ENCODE measurements around the gene VAMP8. TPM values are rescaled to one million over a fixed set of nuclear protein-coding genes. Genes with fewer than 3 reads are reported as not detected.
A peak's percentile ranks its signal among the peaks of the same experiment; 100 is the strongest.
"Not testable (repeated sequence)": the region's sequence is repeated elsewhere in the genome, so short reads cannot be mapped to it uniquely, and the experiment has no call there.

The VAMP8 gene
- total RNA-seq, 1 donor from 2014 or later = 47.0 TPM

DNA sequence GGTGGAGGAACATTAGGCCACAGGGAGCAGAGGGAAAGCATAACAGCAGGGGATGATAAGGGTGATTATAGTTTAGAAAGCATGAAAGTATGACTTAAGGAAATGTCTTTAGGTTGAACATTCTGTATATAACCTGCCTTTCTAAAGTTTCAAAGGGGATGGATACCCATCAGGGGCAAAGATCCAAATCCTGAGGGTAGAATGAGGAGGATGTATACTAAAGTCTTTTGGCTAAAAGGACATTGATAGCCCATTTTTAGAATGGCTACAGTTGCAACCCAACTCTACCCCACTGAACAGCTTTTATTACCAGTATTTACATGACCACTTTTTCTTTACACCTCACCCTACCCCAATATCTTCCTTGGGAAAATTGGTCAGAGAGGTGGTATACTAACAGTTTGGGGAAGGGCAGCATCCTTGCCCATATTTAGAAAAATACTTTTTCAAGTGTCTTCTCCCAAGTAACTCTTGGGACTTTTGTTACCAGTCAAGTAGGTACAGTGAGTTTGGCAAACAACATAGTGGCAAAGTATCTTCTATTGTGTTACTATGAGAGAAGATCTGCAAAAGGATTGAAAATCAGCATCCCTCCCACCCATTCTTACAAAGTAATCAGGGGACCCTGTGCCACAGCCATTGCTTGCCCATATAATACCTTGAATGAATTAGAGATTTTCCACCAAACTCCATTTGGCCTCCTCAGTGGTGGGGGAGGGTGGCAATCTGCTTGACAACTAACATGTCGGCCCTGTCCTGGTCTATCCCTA lies 30.1 kb upstream of the VAMP8 start:
- DNase-seq (ENCODE audit: low read depth) = peak; percentile 56

DNA sequence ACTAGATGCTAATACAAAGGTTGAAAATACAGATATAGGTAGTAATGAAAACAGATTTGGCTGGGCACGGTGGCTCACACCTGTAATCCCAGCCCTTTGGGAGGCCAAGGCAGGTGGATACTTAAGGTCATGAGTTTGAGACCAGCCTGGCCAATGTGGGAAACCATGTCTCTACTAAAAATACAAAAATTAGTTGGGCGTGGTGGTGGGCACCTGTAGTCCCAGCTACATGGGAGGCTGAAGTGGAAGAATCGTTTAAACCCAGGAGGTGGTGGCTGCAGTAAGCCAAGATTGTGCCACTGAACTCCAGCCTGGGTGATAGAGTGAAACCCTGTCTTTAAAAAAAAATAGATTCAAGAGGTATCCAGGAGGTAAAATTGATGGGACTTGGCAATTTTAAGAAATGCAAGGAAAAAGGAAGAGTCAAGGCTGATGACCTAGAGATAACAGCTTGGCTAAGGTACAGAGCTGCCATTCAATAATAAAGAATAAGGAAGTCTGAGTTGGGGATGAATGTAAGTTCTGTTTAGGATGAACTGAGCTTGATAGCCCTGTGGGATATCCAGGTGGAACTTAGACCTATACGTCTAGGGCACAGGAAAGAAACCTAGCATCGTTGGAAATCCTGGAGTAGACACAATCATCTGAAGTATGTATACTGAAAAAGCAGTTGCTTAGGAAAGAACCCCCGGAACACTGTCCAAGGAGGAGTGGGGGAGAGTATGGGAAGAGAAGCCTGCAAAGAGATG lies 29.4 kb upstream of the VAMP8 start:
- peak; percentile 23 for DNase-seq (ENCODE audit: low read depth)

DNA sequence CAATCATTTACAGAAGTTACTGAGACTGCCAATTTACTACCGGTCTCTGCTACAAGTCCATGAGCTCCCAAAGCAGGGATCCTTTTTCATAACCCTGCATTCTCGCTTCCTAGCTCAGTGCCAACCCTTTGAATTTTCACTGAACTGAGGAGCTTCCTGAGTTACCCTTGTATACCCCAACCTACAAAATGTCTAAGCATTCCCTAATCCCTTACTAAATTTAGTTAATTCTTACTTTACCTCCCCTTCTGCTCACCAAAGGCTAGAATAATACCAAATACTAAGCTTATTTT lies 28.8 kb upstream of the VAMP8 start:
- peak; percentile 31 for DNase-seq (ENCODE audit: low read depth)

DNA sequence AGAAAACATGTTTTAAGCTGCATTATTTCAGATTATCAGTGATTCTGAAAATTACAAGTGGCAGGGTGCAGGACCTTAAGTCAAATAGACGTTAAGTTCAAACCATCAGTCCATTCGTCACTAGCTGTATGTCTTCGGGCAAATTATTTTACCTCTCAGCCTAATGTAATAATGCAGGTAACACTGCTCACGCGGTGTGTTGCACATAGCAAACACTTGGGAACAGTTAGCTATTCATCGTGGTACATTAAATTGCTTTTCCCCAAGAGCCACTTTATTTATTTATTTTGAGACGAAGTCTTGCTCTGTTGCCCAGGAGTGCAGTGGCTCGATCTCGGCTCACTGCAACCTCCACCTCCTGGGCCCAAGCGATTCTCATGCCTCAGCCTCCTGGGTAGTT lies 28.3 kb upstream of the VAMP8 start:
- DNase-seq (ENCODE audit: low read depth) = no peak

DNA sequence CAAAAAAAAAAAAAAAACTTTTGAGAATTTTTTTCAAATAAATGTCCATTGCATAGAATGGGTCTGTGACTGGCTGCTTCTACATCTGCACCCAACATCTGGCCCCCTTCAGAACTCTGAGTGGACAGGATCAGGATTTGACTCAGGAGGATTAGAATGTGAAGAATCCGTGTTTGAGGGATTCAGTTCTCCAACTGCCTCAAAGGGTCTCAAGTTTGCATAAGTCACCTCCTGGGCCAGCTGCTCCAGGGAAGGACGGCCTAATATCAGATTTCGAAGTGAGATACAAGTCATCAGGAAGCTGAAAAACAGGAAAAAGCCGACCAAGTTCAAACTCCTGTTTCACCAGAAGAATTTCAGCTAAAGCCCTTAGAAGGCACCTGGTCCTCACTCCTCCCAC lies 27.6 kb upstream of the VAMP8 start:
- no peak for DNase-seq (ENCODE audit: low read depth)

DNA sequence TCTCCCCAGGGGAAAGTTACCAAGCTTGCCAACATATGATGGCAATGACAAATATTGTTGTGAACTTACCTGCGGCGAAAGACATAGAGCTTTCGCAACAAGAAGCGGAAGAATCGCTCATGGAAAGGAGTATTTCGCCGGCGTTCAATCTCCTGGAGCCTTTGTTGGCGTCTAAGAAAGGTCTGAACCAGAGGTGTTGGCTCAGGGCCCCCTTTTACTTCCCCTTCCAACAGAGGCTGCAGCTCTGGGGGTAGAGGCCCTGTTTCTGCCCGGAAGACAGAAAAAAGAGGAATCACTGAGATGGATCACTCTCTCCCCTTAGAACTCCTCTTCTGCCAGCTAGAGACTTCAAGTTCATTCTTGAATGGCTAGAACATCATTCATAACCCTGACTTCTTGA lies 26.9 kb upstream of the VAMP8 start:
- no peak for DNase-seq (ENCODE audit: low read depth)

DNA sequence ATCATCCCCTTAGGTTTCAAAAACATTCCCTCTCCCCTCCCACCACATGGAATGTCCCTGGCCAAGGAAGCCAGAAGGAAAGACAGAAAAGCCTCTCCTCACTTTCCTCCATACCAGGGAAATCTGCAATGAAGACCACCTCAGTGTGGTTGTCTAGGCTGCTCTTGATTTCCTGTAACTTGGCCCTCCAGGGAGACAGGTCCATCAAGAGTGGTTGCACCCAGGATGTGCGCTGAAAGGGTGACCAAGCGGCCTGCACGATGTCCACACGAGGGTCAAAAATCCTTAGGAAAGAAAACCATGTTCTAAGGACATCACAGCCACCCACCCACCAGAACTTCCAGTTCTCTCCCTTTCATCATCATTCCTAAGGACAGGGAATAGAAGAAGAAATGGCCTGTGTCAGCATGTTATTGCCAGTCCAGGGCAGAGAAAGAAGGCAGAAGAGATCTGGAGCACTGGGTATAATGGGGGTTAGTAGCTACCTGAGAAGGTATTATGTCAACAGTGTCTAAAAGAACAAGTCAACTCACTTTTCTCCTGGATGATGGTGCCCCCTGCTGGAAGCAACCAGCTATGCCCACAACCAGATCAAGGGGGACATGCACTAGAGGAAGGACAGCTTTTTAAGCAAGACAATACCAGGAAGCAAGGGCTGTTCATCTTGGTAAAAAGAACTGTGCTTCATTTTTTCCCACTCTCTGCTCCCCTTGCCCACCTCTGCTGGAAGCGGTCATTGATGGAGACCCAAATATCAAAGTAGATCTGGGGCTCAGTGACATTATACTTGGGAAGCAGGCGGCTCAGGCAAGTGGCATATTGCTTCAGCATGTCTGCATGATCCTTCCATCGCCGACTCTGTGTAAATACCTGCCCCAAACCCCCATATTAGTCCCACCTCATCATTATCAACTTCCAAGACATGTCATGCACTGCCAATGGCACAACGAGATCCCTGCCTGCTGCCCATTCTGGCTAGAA lies 25.4 kb upstream of the VAMP8 start:
- DNase-seq (ENCODE audit: low read depth) = peak; percentile 77

DNA sequence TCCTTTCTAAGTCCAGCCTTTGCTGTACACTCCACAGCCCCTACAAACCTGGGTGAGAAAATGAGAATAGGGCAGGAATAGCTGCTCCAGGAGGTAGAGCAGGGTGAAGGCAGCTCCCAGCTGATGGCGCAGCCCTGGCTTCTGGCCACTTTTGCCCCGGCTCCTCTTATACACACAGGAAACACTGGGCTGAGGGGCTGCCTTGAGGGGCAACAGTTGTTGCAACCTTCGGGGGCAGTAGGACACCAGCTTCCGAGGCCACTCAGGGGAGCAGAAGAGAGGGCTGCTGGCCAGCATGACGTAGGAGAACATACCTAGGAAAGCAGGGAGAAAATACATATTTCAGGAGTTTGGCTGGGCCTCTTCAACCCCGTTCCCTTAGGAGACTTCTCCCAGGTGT lies 24.2 kb upstream of the VAMP8 start:
- DNase-seq (ENCODE audit: low read depth) = no peak

DNA sequence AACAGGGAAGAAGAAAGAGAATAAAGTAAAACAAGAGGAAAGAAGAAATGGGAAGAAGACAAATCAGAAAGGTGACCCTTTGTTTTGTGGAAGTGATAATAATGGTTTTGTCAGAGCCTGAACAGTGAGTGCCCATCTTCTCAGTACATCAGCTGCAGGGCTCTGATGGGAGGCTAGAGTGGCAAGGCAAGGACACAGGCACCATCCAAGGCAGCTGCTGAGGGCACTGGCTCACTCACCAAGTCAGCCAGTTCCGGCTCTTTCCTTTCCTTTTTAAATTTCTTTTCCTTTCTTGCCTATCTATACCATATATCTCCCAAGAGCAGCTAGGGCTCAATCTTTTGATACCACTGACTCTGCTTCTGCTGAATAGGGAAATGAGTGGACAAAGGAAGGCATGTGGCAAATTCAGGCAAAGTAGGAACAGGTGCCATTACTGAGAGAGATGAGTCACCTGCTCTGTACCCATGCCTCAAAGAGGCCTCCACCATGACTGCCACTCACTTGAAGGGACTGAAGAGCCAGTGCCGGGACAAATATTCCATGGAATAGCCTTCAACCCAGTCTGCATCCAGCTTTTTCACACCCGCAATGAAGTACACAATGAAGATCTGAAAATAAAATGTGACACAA lies 22.3 kb upstream of the VAMP8 start:
- DNase-seq (ENCODE audit: low read depth) = no peak

DNA sequence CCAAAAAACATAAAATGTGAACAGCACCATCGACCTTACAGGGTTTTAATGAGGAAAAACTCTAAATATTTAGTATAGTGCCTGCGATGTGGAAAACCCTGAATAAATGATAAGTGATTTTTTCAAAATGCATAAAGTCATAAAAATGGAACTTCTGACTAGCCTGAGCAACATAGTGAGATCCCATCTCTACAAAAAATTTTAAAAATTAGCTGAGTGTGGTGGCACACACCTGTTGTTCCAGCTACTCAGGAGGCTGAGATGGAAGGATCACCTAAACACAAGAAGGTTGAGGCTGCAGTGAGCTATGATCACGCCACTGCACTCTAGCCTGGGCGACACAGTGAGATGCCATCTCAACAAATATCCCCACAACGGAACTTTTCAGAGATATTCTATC lies 20.3 kb upstream of the VAMP8 start:
- DNase-seq (ENCODE audit: low read depth) = no peak

DNA sequence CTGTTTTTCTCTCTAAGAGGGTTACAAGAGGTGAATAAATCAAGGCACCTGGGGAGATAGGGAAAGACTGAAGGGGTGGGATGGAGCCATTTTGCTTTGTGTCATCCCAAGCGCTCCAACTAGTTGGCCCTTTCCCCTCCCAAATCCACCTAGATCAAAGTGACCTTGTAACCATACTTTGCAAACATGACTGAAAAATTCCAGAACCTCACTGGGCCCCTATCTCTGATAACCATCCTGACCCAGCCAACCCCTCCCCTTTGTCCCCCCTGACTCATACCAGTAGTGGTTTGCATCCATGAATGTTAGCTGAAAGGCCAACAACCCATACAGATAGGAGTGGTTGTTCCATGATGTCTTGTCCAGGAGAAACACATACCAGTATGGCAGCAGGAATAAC lies 19.2 kb upstream of the VAMP8 start:
- no peak for DNase-seq (ENCODE audit: low read depth)

DNA sequence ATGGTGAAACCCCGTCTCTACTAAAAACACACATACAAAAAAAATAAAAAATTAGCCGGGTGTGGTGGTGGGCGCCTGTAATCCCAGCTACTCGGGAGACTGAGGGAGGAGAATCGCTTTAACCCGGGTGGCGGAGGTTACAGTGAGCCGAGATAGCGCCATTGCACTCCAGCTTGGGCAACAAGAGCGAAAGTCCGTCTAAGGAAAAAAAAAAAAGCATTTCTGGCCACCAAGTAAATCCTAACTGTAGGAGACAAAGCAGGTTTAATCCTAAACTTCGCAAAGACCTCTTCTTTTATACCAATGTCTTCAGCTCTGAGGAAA lies 17.0 kb upstream of the VAMP8 start:
- DNase-seq (ENCODE audit: low read depth) = not testable (repeated sequence)

DNA sequence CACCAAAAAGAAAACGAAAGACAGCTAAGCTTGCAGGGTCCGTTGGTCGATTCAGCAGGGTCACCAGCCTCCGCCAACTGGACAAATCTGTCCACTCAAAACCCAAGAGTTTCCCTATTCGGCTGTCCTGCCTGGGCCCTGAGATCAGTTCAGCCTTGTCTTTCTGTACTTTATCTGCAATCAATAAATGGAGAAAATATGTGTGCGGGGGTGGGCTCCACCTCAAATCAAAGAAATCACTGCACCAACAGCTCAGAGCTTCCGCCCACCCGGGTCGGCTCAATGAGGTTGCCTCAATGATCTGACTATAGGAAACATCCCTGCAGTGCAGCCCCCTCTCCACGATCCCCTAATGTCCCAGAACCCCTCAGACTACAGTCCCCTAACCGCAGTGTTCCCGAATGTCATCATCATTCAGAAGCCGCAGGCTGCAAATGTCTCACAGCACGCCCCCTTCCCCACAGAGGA lies 16.5 kb upstream of the VAMP8 start:
- DNase-seq (ENCODE audit: low read depth) = no peak

DNA sequence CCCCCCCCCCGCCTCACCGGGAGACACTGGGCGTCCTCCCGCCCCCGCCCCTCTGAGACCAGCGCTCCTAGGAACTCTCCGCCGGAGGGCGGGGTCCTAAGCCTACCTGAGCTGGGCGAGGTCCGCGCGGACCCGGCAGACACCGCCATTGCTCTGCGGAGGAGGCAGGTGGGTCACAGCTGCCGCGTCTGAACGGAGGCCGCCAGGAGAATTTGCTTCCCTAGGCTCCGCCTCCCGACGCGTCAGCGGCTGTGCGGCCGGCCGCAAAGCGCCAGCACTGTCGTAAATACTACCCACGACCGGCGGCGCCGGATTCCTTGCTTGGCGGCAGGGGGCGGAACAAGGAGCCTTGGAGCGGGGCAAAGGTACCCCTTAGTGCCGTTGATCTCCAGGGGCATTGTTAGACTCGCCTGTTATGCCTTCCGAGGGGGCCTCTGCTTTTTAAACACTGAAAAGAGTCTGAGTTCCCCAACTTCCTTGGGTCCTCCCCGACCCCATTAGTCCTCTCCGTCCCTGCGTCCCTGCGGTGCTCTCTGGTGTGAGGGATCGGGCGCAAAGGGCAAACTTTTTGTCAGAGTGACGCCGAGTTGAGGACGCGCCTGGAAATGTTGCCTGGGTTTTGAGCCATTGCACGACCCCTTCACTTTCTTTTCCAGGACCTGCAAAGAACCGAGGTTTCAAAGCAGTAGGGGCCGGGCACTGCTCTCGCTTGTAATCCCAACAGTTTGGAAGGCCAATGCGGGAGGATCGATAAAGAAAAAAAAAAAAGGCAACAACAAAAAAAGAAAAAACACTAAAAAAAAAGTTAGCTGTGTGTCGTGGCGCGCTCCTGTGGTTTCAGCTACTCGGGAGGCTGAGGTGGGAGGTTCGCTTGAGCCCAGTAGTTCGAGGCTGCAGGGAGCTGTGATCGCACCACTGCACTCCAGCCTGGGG lies 15.8 kb upstream of the VAMP8 start, which contains the start of gene GGCX:
Gene GGCX (minus strand): TSS at position 214 of the 933 bp plus-strand sequence. CDS start 65 bp downstream, at position 149.
- peak; percentile 85 for DNase-seq (ENCODE audit: low read depth)

DNA sequence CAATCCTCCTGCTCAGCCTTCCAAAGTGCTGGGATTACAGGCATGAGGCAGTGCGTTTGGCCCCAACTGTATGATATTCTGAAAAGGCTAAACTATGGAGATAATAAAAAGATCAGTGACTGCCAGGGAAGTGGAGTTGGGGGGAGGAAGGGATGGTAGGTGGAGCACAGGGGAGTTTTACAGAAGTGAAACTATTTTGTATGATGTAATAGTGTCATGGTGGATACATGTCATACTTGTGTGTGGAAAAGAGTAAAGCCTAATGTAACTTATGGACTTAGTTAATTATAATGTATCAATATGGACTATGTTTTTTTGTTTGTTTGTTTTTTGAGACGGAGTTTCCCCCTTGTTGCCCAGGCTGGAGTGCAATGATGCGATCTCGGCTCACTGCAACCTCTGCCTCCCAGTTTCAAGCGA lies 13.2 kb upstream of the VAMP8 start:
- DNase-seq (ENCODE audit: low read depth) = no peak

DNA sequence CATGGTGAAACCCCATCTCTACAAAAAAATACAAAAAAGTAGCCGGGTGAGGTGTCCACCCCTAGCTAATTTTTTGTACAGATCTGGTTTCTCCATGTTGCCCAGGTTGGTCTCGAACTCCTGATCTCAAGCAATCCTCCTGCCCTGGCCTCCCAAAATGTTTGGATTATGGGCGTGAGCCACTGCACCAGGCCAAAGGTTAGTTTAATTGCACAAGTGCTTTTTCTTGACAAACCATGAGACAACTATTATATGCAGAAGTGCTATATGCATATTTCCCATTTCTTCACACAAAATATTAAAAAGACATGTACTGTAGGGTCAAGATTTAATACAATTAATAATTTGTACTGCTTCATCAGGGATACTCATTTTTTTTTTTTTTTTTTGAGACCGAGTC lies 11.1 kb upstream of the VAMP8 start:
- no peak for DNase-seq (ENCODE audit: low read depth)

DNA sequence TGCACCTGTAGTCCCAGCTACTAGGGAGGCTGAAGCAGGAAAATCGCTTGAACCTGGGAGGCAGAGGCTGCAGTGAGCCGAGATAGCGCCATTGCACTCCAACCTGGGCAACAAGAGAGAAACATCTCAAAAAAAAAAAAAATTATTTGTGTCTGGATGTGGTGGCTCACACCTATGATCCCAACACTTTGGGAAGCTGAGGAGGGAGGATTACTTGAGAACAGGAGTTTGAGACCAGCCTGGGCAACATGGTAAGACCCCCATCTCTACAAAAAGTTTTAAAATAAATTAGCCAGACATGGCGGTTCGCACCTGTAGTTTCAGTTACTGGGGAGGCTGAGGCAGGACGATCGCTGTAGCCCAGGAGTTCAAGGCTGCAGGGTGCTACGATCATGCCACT lies 1.6 kb upstream of the VAMP8 start:
- no peak for DNase-seq (ENCODE audit: low read depth)

DNA sequence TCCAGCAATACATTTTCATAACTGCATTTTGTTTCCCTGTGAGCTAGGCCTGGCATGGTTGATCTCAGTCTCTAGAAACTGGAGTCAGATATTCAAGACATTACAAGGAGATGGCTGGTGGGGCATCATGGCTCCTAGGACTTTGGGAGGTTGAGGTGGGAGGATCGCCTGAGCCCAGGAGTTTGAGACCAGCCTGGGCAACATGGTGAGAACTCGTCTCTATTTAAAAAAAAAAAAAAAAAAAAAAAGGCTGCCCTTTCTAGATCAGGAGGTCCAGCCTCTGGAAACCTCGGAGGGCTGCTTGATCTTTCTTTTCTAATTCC lies 362 bp upstream of the VAMP8 start:
- no peak for DNase-seq (ENCODE audit: low read depth)

DNA sequence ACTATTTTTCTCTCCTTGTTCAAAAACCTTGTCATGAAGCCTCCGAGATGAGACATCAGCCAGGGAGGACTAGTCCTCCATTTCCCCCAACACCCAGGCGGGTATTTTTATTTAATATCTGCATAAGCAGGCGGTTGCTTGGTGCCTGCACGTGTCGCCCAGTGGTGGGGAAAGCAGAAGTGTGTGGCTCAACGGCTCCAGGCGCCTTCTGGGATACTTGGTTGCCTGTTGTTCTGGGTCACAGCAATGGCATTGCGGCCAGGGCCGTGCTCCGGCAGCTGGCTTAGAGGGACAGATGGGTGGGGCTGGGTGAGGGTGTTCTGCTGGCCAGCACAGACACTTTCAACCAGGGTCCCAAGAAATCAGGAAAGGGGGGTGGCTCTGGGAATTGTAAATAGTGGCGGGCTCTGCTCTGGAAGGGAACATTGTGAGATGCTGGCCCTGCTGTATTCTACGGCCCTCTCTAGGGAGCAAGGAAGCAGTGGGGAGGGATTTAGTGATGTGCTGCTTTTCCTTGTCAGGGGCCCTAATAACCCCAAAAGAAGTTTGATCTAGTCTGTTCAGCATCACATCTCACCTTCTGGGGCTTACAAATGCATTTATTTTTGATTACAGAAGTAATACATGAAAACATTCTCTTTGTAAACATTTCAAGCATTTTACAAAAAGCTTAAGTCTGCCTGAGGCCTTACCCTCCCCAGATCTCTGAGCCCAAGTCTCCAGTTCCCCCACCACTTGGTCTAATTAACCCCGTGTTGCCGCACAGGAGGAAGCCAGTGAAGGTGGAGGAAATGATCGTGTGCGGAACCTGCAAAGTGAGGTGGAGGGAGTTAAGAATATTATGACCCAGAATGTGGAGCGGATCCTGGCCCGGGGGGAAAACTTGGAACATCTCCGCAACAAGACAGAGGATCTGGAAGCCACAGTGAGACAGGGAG lies 1.1 kb downstream of the VAMP8 start:
- DNase-seq (ENCODE audit: low read depth) = no peak
